Activated CD8-positive, alpha-beta memory T cell treated with anti-CD3 and anti-CD28 coated beads for 1 hour (primary cell): ENCODE measurements around the gene PRTFDC1.

Experiments
- DNase-seq, 2 donors: peaks; one replicate each; pipeline ENCODE4 v3.0.0-alpha.2; 2020; ENCODE audit warnings: low read depth in 1 of 2; ENCODE audit errors: extremely low read depth in 1 of 2

The PRTFDC1 gene

DNA sequence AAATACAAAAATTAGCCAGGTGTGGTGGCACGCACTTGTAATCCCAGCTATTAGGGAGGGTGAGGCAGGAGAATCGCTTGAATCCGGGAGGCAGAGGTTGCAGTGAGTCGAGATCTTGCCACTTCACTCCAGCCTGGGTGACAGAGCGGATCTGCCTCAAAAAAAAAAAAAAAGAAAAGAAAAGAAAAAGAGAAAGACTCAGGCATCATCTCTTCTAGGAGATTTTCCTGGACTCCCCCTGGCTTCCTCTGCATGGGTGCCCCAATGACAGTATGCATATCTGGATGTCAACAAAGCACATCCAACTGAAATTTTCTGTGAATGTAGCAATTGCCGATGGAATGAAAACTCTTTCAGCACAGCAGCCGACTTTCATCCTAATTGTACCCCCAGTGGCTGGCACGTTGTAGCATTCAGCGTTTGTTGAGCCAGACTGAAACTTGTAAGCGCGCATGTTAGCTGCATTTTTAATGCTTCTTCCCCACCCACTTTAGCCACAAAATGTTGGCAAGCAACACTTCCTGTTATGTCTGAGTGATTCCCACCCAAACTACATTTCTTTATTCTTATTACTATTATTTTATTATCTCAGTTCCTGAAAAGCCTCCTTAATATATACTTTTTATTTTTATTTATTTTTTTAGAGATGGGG lies 70.2 kb downstream of the PRTFDC1 start:
- no peak for DNase-seq

DNA sequence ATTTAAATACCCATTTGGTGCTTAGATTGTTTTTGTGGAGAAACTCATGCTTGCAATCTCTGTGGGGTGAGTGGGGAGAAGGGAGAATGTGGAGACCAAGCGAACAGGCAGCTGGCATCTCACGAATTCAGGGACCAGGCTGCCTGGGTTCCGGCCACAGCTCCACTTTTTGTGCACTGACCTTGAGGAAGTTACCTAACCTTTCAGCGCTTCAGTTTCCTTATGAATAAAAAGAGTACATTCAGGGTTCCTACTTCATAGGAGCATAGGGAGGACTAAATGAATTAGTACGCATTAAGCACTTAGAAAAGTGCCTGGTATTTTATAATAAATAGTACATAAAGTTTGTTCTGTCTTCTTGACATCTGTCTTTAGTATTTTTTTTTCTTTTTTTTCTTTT lies 72.5 kb downstream of the PRTFDC1 start:
- no peak for DNase-seq

DNA sequence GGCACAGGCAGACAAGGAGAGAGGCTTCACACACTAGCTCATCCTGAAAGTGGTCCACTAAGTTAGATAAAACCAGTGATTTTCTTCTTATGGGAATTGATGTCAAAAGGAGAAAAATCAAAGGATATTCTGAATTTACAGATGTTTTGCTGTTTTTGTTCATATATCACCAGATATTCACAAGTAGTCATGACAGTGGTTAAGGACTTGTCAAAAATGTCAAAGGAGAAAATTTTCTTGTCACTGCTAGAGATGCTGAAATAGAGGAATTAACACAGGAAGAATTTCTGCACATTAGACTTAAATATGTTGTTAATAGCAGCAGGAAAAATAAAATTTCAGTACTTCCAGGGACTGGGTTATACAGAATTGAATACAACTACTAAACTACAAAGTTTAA lies 78.3 kb downstream of the PRTFDC1 start:
- no peak for DNase-seq

DNA sequence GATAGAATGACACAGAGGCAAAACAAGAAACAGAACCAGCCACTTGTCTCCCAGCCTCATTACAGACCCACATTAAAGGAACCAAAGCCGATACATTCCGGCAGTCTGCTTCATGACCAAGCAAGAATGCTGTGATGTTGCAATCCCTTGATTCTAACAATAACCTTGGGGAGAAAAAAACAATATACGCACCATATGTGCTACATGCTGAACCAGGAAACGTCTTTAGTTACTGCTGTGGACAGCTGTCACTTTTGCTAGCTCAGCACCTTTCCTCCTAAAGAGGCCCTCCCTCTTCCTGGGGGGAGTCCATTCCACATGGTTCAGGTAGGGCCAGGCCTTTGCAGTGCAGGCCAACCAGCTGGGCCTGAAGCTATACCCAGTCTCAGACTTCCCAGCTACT lies 79.1 kb downstream of the PRTFDC1 start:
- DNase-seq, result no peak

DNA sequence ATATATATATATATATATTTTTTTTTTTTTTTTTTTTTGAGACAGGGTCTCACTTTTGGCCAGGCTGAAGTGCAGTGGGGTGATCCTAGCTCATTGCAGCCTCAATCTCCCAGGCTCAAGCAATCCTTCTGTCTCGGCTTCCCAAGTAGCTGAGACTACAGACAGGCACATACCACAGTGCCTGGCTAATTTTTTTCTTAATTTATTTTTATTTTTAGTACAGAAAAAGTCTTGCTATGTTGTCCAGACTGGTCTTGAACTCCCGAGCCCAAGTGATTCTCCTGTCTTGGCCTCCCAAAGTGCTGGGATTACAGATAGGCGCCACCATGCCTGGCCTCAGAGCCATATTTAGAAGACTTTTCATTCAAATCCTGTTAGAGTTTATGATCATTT lies 79.6 kb downstream of the PRTFDC1 start:
- DNase-seq, result no peak

DNA sequence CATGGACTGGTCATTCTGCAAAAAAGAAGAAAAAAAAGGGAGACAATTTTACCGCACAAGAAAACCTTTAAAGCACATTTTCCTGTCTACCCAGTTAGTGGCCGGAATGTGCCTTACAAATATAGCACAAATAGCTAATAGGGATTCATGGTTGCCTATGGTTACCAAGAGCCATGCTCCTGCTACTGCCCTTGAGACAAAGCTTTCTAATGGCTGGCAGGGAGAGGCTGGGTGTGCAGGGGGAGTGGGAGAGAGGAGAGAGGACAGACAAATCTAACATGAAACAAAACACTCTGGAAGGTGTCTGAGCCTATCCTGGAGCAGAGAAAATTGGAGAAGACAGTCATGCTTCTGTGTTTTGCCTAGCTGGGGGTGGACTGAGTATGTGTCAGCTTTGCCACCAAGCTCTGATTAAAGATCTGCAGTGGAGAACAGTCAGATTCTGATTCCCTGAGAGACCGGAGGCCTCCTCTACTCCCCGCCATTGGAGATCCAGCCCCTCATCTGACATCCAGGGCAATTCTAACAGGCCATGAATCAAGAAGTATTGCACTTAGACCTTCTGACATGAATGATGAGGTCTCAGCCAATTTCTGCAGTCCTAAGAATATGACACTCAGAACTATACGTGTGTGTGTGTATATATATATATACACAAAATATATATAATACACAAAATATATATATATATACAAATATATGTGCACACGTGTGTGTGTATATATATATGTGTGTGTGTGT lies 80.2 kb downstream of the PRTFDC1 start:
- no peak for DNase-seq

DNA sequence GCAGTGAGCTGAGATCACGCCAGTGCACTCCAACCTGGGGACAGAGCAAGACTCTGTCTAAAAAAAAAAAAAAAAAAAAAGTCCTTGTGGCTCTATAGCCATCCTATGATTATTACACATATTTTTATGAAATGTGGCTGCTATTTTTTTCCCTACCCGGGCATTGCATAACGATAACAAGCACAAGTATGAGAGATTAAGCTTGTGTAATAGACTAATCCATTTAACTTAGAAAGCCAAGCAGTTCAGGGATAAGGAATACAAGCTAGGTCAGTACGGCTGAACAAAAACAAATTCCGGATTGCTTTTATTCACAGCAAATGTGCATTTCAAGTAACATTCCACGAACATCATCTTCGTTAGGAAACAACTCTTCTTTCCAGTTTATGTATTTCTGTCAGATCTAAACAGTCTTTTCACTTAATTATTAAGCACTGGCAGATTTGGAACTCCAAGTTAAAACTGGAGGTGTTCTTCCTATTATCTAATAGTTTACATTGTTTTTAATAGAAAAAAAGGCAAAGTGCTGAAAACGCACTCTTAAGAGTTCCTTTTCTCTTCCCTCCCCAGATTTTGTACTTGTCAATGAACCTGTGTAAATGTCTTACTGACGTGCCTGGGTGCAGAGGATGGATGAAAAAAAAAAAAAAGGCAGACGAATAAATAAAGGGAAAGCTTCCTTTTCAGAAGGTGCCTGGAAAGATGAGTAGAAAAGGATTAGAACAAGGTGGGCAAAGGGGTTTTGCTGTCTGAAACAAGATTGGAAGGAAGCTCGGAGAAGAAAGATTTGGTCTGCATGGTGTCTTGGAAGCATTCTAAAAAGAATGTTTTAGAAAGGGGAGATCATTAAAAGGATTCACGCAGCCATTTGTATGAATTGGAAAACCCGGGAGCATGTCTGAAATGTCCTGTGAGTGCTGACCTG lies 81.1 kb downstream of the PRTFDC1 start:
- no peak for DNase-seq

DNA sequence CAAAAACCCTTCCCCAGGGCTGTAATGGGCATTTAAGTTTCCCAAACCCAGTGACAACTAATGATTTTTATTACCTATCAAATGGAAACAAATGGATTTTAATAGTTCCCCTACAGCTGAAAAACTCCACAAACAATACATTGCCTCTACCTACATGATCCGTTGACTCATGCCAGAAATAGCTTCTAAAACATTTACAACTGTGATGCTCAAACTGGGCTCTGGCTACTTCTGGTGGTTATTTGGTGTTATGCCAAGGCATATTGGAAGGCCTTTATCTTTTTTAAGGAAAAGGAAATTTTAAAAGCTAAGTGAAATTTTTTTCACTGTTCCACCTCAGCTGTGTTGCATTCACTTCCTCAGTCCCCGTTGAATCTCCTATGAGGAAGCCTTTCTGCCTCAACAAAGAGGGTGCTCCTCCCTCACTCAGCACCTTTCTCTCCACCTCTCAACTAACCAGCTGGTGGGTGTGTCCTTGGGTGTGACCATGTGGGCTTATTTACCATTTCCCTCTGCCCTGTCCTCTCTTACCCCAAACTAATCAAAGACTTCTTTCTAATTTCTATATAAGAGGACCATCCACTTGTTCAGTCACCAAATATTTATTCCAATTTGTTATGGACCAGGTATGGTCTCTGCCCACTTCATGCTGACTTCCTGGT lies 82.9 kb downstream of the PRTFDC1 start:
- DNase-seq, result no peak

DNA sequence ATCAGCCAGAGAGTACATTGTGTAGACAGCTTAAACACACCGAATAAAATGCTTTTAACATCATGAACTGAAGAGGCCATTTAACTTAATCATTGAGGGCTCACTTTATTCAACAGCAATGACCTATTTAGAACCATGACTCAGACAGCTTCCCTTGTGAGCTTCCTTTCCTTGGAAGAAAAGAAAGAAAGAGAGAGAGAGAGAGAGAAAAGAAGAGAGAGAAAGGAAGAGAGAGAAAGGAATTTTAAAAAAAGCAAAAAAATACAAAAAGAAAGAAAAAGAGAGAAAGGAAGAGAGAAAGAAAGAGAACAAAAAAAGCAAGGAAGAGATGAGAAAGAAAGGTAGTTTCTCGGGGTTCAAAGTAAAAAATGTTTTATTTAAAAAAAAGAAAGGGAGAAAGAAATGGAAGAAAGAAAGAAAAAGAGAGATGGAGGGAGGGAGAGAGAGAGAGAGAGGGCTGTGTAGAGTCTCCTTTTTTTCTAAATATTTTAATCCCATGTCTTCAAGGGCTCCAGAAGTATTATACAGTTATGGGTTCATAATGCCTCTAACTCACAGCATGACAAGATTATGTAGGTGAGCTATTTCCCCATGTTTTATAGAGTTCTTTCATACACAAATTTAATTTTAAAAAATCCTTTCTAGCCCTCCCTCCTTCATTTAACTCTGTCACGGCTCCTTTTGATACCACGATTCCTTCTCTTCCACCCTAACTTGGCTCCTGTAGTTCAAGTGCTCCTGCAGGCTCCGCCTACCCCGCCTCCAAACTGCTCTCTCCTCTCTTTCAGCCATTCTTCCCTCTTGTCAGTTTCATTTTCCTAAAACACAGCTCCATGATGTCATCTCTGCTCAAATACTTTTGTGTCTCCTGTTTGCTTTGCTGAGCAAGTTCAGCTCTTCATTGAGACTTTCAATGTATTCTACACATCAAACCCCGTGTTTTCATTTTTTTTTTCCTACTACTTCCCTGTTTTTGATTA lies 85.5 kb downstream of the PRTFDC1 start:
- DNase-seq, result no peak

DNA sequence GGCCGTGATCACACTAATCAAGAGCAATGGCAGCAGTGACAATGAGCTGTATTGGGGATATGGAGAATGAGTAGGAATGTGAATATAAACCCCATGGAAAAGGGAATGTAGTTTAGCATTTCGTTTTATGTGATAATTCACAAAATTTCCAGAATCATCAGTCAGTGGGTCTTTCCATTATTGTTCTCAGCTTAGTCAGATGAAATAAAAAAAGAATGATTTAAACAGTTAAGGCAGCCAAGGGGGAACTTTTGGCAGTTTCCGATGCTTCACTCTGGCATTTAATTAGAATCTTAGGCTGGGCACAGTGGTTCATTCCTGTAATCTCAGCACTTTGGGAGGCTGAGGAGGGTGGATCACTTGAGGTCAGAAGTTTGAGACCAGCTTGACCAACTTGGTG lies 86.6 kb downstream of the PRTFDC1 start:
- no peak for DNase-seq

DNA sequence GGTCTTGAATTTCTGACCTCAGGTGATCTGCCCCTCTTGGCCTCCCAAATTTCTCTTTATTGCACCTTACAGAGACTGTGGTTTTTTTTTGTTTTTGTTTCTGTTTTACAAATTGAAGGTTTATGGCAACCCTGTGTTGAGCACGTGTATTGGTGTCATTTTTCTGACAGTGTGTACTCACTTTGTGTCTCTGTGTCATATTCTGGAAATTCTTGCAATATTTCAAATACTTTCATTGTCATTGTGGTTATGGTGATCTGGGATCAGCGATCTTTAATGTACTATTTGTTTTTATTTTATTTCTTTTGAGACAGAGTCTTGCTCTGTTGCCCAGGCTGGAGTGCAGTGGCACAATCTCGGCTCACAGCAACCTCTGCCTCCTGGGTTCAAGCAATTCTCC lies 89.8 kb downstream of the PRTFDC1 start:
- DNase-seq, result no peak

DNA sequence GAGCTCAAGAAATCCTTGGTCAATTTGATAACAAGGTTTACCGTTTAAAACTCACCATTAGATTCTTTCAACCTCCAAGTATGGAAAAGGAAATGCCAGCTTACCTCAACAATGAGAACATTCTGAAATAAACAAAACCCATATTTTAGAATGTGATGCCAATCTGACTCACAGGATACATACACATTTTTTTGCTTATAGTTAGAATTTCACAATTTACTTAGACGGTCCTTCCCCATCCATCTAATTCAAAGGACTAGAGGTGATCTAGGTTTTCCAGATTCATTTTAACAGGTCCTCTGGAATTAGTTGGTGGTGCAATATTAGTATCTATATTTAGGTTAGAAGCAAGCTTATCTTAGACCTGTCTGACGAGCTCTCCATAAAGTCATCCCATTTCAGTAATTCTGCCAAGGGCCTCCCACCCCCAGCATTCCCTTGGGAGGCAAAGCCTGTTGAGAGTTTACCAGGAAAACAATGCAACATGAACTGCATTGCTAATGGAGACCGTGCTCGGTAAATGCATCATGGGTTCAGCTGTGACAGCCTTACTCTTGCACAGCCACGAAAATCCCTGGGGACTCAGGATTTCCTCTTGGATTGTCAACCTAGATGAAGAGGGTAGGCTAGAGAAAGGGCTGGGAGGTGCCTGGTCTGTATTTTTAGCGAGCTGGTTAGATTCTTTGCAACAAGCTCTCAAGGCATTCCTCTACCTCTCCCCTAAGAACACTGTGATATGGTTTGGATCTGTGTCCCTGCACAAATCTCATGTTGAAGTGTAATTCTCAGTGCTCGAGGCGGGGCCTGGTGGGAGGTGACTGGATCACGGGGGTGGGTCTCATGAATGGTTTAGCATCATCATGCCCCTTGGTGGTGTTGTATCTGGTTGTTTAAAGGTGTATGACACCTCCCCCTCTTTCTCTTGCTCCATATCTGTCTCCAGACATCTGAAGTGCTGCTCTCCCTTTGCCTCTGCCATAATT lies 93.8 kb downstream of the PRTFDC1 start:
- no peak for DNase-seq

DNA sequence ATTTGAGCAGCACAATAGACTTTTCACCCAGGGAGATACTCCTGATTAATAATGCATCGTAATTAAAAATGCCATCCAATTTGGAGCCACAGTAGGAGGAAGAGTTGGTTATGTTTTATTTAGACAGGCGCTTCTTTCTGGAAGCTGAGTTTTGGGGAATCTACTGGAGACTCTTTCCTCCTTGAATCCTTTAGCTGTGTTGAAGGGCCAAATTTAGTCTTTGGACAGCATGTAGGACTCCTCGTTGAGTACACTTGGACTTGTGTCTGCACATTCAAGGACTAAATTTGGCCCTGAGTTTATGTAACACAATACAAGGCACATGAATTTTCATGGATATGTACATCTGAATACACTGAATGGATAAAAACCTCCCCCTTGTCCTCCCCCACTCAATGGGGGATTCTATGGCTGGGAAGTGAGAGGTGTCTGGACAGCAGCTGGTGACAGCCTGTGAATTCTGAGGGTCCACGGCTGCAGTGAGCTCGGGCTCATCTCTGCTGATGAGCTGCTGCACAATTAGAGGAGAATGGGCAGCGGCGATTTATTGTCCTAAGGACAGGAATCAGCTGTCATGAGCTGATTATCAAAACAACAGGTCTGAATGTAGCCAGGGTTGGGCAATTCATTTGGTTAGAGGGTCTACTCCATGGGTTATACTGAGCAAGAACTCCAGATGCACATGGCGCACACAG lies 95.2 kb downstream of the PRTFDC1 start:
- no peak for DNase-seq

DNA sequence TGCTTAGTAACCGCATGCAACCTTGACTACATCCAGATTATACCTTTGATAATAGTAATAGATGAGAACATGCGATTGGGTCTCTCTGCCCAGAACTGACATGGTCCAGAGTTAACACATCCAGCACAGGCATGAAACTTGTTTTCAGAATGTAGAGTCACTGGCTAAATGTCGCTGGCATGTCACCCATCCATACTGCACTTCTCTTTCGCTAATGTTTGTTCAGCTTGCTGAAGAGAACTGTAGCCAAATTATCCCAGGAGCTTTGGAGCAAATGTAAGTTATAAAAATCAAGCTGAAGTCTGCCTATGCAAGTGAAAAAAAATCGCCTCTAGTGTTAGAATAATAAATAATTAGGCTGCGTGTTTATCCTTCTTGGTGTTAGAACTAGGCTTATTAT lies 98.2 kb downstream of the PRTFDC1 start:
- DNase-seq, result no peak

DNA sequence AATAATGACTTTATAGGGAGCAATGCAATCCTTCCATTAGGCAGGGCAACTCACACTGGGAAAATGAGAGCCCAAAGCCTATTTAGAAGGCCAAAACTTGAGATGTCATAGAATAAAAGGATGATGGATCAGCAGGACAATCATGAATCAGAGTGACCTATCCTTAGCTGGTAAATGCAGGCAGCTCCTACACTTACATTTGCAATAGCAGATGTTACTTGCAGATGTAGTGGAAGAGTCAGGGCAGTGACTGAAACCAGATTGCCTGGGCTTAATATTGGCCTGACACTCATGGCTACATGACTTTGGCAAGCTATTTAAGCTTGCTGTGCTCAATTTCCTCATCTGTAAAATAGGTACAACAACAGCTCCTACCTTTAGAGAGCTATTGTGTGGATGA lies 98.7 kb downstream of the PRTFDC1 start:
- DNase-seq, result no peak

DNA sequence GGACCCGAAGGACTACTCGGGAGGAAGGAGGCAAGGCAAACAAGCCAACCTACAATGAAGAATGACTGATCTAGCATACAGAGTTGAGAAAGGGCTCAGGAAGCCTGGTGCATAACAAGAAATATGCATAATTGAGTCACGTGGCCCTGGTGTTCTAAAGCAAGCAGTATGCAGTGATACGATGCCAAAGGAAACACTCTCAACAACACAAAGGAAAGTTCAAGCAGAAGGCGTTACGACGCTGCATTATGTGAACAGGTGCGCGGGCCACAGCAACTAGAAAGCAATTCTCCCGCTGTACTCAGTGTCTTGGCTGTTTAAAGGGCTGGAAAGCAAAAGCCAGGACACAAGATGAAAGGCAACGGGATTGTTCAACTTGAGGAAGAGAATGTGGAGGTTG lies 100.8 kb downstream of the PRTFDC1 start:
- no peak for DNase-seq

DNA sequence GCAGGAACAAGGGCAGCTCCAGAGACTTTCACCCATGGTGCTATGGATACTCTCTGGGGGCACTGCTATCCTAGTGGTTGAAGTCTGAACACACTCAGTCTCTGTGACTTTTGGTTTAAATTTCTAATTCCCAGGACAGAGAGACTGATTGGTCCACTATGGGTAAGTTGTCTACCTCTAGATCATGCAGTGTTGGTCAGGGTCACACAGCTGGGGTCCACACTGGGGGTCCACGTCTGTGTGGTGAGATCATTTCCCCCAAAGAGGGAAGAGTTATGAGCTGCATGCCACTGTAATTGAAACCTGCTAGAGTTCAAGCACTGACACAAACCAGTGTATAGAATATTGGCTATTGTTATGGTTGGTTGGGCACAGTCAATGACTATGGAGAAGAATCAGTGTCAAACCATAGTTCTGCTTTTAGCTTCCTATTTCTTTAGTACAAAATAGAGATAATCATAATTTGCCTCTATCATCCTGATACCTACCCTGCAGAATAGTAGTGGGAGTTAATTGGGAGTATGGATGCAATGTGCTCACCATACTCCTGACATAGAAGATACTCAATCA lies 101.6 kb downstream of the PRTFDC1 start:
- DNase-seq, result no peak
